OCI-LY7 (cell line): ENCODE data around the gene ESAM. TPM values are rescaled to one million over a fixed set of nuclear protein-coding genes. Genes with fewer than 3 reads are reported as not detected.

Source experiments
- BruUV-seq: library from RNA; stranded (reverse); fragments of 400-500 nt; replicated peaks from 2 replicates; lab custom pipeline; 2021; lab: Mats Ljungman, UMichigan
- CTCF ChIA-PET: fragments of 300-600 bp; sonication (Branson Sonifier 250); formaldehyde crosslinking; loops from one replicate; lab custom pipeline; 2022; ENCODE audit warnings: antibody characterized with exemption; ENCODE audit not compliant: unreplicated experiment; lab: Charles Lee
- POLR2A ChIA-PET: fragments of 300-600 bp; sonication (Branson Sonifier 250); formaldehyde crosslinking; loops from one replicate; lab custom pipeline; 2022; ENCODE audit warnings: antibody characterized with exemption; lab: Charles Lee
- DNase-seq: peaks from one replicate; pipeline ENCODE4 v3.0.0-alpha.2; 2015; ENCODE audit warnings: low spot score
- H2AFZ ChIP-seq: fragments of 200-600 bp; sonication (generic), shearing (Covaris generic); 2 replicates; pipeline ENCODE4 v1.6.1; 2014; ENCODE audit warnings: mild to moderate bottlenecking, antibody characterized with exemption, low read length, moderate library complexity
- H3K27ac ChIP-seq: fragments of 200-600 bp; sonication (generic); 2 replicates; pipeline ENCODE4 v1.5.1; 2014; ENCODE audit warnings: mixed run types, low read depth, mild to moderate bottlenecking, moderate library complexity, low read length, inconsistent platforms; ENCODE audit not compliant: poor library complexity, severe bottlenecking
- H3K36me3 ChIP-seq: fragments of 200-600 bp; sonication (generic); 2 replicates; pipeline ENCODE4 v1.6.1; 2014; ENCODE audit warnings: mild to moderate bottlenecking, antibody characterized with exemption, low read length, moderate library complexity, mixed read lengths; ENCODE audit not compliant: insufficient read depth
- H3K4me1 ChIP-seq: fragments of 200-600 bp; sonication (generic); 2 replicates; pipeline ENCODE4 v1.5.1; 2014; ENCODE audit warnings: mild to moderate bottlenecking, low read length; ENCODE audit not compliant: insufficient read depth, poor library complexity, severe bottlenecking
- H3K4me2 ChIP-seq: fragments of 200-600 bp; sonication (generic); 2 replicates; pipeline ENCODE4 v1.6.1; 2014; ENCODE audit warnings: mild to moderate bottlenecking, low read length
- H3K4me3 ChIP-seq: fragments of 200-600 bp; sonication (generic); 2 replicates; pipeline ENCODE4 v1.5.1; 2014; ENCODE audit warnings: mild to moderate bottlenecking, low read depth, low read length; ENCODE audit not compliant: poor library complexity, severe bottlenecking
- H3K79me2 ChIP-seq: fragments of 200-600 bp; sonication (generic); 2 replicates; pipeline ENCODE4 v1.6.1; 2016; ENCODE audit warnings: low read depth, mild to moderate bottlenecking, low read length, moderate library complexity, mixed read lengths; ENCODE audit not compliant: insufficient read depth
- H3K9me2 ChIP-seq: fragments of 200-600 bp; sonication (generic); 2 replicates; pipeline ENCODE4 v1.6.1; 2016; ENCODE audit warnings: mild to moderate bottlenecking, low read length, mixed read lengths; ENCODE audit not compliant: insufficient read depth
- H3K9me3 ChIP-seq: fragments of 200-600 bp; sonication (generic); 2 replicates; pipeline ENCODE4 v1.6.1; 2014; ENCODE audit warnings: mild to moderate bottlenecking, mixed run types, low read length, mixed read lengths
- H4K20me1 ChIP-seq: fragments of 200-600 bp; sonication (generic); 2 replicates; pipeline ENCODE4 v1.6.1; 2014; ENCODE audit warnings: mild to moderate bottlenecking, antibody characterized with exemption, low read length, moderate library complexity, mixed read lengths; ENCODE audit not compliant: insufficient read depth
- CTCF ChIP-seq: fragments of 200-600 bp; sonication (generic); conservative IDR thresholded peaks from 2 replicates; pipeline ENCODE4 v1.5.1; 2014; ENCODE audit warnings: mild to moderate bottlenecking, antibody characterized with exemption, low read length, moderate library complexity, mixed read lengths
- EZH2phosphoT487 ChIP-seq: fragments of 200-600 bp; sonication (generic); IDR thresholded peaks from 2 replicates; pipeline ENCODE4 v1.6.1; 2018; ENCODE audit warnings: low read depth, borderline replicate concordance, mild to moderate bottlenecking, mixed run types, antibody characterized with exemption, low read length, moderate library complexity, mixed read lengths
- intact Hi-C: fragments of 100-400 bp; cut with micrococcal nuclease; formaldehyde crosslinking; loops from one replicate; pipeline ENCODE4 v1.10.0; 2022; ENCODE audit not compliant: unreplicated experiment
- total RNA-seq, 2 experiments: library from RNA; depleted of rRNA in 1 of 2; stranded (reverse); fragments of >200 nt in 1 of 2; shearing (Covaris generic) in 1 of 2; gene quantifications; 2 replicates each; pipeline ENCODE4 v1.2.3, GENCODE V29; 2014 to 2022

The ESAM gene
- total RNA-seq, 2 experiments from 2014 or later: 0.35 to 0.49 TPM

GRCh38 chr11:124766156-124766555 lies 4.1 kb upstream of the ESAM start:
- CTCF ChIA-PET: no interaction called here
- H4K20me1 ChIP-seq: no peaks in the 10 kb centered on the region
- H3K9me2 ChIP-seq: no peaks in the 10 kb centered on the region
- H3K4me2 ChIP-seq: no peak overlapping the region
- H3K27ac ChIP-seq: no peak overlapping the region
- no peak overlapping the region for H3K4me3 ChIP-seq
- H3K4me1 ChIP-seq: peaks cover 19% of the 10 kb centered on the region
- BruUV-seq: no TSS peak
- no peak for TF ChIP-seq CTCF
- no peak for TF ChIP-seq EZH2phosphoT487
- H3K36me3 ChIP-seq: peaks cover 26% of the 10 kb centered on the region; the same call in 1 of the 2 replicates
- DNase-seq: no peak
- intact Hi-C loops: no loop called here
- H2AFZ ChIP-seq: no peak overlapping the region
- H3K79me2 ChIP-seq: no peaks in the 10 kb centered on the region
- POLR2A ChIA-PET: no interaction called here
- no peaks in the 10 kb centered on the region for H3K9me3 ChIP-seq

GRCh38 chr11:124763156-124763947 lies 1.3 kb upstream of the ESAM start:
- peak overlapping the region; percentile 84 for H3K4me2 ChIP-seq
- H3K79me2 ChIP-seq: no peaks in the 10 kb centered on the region
- ChIA-PET CTCF (interaction anchor here (0.5 to 2.3 kb wide), 5 partner anchors 17 to 94 kb away, joined by 3 to 9 read pairs (median 4); no protein-coding TSS in a partner anchor), POLR2A (interaction anchor here (0.6 to 2.7 kb wide), 8 partner anchors 10 to 94 kb away, joined by 3 to 15 read pairs (median 4); partner anchors contain the start of genes SIAE and SPA17)
- H3K9me2 ChIP-seq: no peaks in the 10 kb centered on the region
- peaks cover 38% of the 10 kb centered on the region for H3K4me1 ChIP-seq
- peak overlapping the region; percentile 67; the same call in 1 of the 2 replicates for H2AFZ ChIP-seq
- H4K20me1 ChIP-seq: no peaks in the 10 kb centered on the region
- peak; percentile 79 for TF ChIP-seq CTCF
- TF ChIP-seq EZH2phosphoT487: no peak
- no peaks in the 10 kb centered on the region for H3K9me3 ChIP-seq
- DNase-seq: peak; percentile 86
- H3K4me3 ChIP-seq: peak overlapping the region; percentile 71
- peaks cover 14% of the 10 kb centered on the region; the same call in 1 of the 2 replicates for H3K36me3 ChIP-seq
- intact Hi-C loops: loop anchor here (1.0 kb wide), 5 partner anchors 17 to 119 kb away; no protein-coding TSS in a partner anchor
- BruUV-seq: no TSS peak
- H3K27ac ChIP-seq: no peak overlapping the region
